Neural cell (in vitro differentiated cells): ENCODE data around the gene ECE1.

Experiments used
- POLR2AphosphoS5 ChIP-seq: IDR thresholded peaks from 2 replicates; pipeline ENCODE4 v1.6.1; 2012
- RAD21 ChIP-seq: fragments of 450-650 bp; conservative IDR thresholded peaks from 2 replicates; pipeline ENCODE4 v1.6.1; 2014; ENCODE audit warnings: antibody characterized with exemption, mild to moderate bottlenecking, moderate library complexity

DNA sequence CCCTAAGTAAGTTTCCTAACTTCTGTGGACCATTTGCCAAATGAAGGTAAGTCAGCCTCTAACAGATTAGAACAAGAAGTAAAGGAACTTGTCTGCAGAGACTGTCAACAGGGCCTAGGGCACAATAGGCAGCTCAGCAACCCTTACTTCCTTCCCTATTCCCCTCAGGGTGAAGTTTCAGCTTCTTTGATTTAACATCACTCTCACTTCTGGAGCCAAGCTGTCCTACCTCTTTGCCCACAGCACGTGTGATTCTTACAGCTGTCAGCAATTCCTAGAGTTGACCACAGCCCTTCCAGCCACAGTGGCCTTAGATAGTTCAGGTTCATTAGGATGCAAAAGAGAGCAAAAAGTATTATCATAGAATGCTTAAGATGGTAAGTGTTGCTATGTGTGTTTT is 106.0 kb downstream of the ECE1 start:
- TF ChIP-seq RAD21 (no peak), POLR2AphosphoS5 (no peak)
